Hepatocyte (in vitro differentiated cells): Measurements from ENCODE around the gene PTRHD1. TPM values are rescaled to one million over a fixed set of nuclear protein-coding genes. Genes with fewer than 3 reads are reported as not detected.

Source experiments
- DNase-seq: peaks from one replicate; pipeline ENCODE4 v3.0.0-alpha.2; 2016; ENCODE audit warnings: low spot score
- H2AFZ ChIP-seq: fragments of 200-600 bp; sonication (generic); 2 replicates; pipeline ENCODE4 v1.6.0; 2016; ENCODE audit warnings: antibody characterized with exemption, mild to moderate bottlenecking
- H3K27ac ChIP-seq: fragments of 200-600 bp; sonication (generic); 2 replicates; pipeline ENCODE4 v1.5.1; 2016; ENCODE audit warnings: mild to moderate bottlenecking
- H3K27me3 ChIP-seq: fragments of 200-600 bp; sonication (generic); 2 replicates; pipeline ENCODE4 v1.6.1; 2016
- H3K36me3 ChIP-seq: fragments of 200-600 bp; sonication (generic); replicated peaks from 2 replicates; pipeline ENCODE4 v1.5.1; 2016; ENCODE audit warnings: low read depth; ENCODE audit not compliant: insufficient read depth
- H3K4me1 ChIP-seq: fragments of 200-600 bp; sonication (generic); 2 replicates; pipeline ENCODE4 v1.5.1; 2016; ENCODE audit warnings: mild to moderate bottlenecking, moderate library complexity; ENCODE audit not compliant: insufficient read depth
- H3K4me2 ChIP-seq: fragments of 200-600 bp; sonication (generic); 2 replicates; pipeline ENCODE4 v1.6.0; 2016
- H3K4me3 ChIP-seq: fragments of 200-600 bp; sonication (generic); 2 replicates; pipeline ENCODE4 v1.5.1; 2016; ENCODE audit warnings: mild to moderate bottlenecking
- H3K79me2 ChIP-seq: fragments of 200-600 bp; sonication (generic); 2 replicates; pipeline ENCODE4 v1.6.0; 2017; ENCODE audit warnings: mild to moderate bottlenecking
- H3K9me2 ChIP-seq: fragments of 200-600 bp; sonication (generic); replicated peaks from 2 replicates; pipeline ENCODE4 v1.6.0; 2017; ENCODE audit warnings: mild to moderate bottlenecking; ENCODE audit not compliant: insufficient read depth
- H3K9me3 ChIP-seq: fragments of 200-600 bp; sonication (generic); 2 replicates; pipeline ENCODE4 v1.5.1; 2016; ENCODE audit warnings: low read depth, mild to moderate bottlenecking
- H4K20me1 ChIP-seq: fragments of 200-600 bp; sonication (generic); 2 replicates; pipeline ENCODE4 v1.6.0; 2016; ENCODE audit warnings: mild to moderate bottlenecking; ENCODE audit not compliant: insufficient read depth, poor library complexity, severe bottlenecking
- CTCF ChIP-seq: fragments of 200-600 bp; sonication (generic); IDR thresholded peaks from 2 replicates; pipeline ENCODE4 v1.5.1; 2016; ENCODE audit warnings: antibody characterized with exemption, mild to moderate bottlenecking; ENCODE audit not compliant: poor library complexity
- EZH2 ChIP-seq: fragments of 200-600 bp; sonication (generic); IDR thresholded peaks from 2 replicates; pipeline ENCODE4 v1.6.1; 2016; ENCODE audit warnings: antibody characterized with exemption, mild to moderate bottlenecking, borderline replicate concordance
- EZH2phosphoT487 ChIP-seq: fragments of 200-600 bp; sonication (generic); IDR thresholded peaks from one replicate; pipeline ENCODE4 v1.6.1; 2018; ENCODE audit warnings: antibody characterized with exemption, mild to moderate bottlenecking, low read depth, moderate library complexity; ENCODE audit not compliant: unreplicated experiment, severe bottlenecking
- WGBS: methylation state at CpG from one replicate; pipeline ENCODE4 v1.1.6; 2016; ENCODE audit warnings: low lambda C conversion rate; ENCODE audit errors: missing lambda C conversion rate; 5-methylcytosine and 5-hydroxymethylcytosine counted together
- polyA plus RNA-seq: library from polyadenylated mRNA; unstranded; fragments of >200 nt; fragmentation: Nextera tagmentation; extraction: Ambion mirVana; gene quantifications from 2 replicates; pipeline ENCODE4 v1.2.1, GENCODE V29; 2016
- total RNA-seq: library from RNA; depleted of rRNA; stranded (reverse); fragments of >200 nt; gene quantifications from 2 replicates; pipeline ENCODE4 v1.2.3, GENCODE V29; 2014

The PTRHD1 gene
- total and polyA plus RNA-seq, 2 experiments from 2014 or later = 47.8 to 61.1 TPM

- Histone ChIP-seq H3K36me3 (peaks cover 6% of the 10 kb centered on the region), H3K27ac (no peak overlapping the region)
- WGBS = 90% methylated on average over 7 of the region's 7 CpGs
These were observed 24.6 kb downstream of the PTRHD1 start for GRCh38 chr2:24768601-24769000.

GRCh38 chr2:24768013-24768412 lies 25.2 kb downstream of the PTRHD1 start:
- 87% methylated on average over 5 of the region's 5 CpGs for WGBS
- TF ChIP-seq EZH2 (no peak), CTCF (no peak), EZH2phosphoT487 (no peak)
- H3K27ac ChIP-seq = no peak overlapping the region

More at GRCh38 chr2:24768601-24769000, 24.6 kb downstream of the PTRHD1 start:
- Histone ChIP-seq H3K4me3 (no peak overlapping the region), H3K9me3 (no peaks in the 10 kb centered on the region), H3K79me2 (no peaks in the 10 kb centered on the region), H3K4me1 (no peaks in the 10 kb centered on the region), H2AFZ (no peak overlapping the region), H3K27me3 (no peaks in the 10 kb centered on the region), H4K20me1 (no peaks in the 10 kb centered on the region), H3K4me2 (no peak overlapping the region), H3K9me2 (no peaks in the 10 kb centered on the region)
- DNase-seq = no peak
- TF ChIP-seq EZH2 (no peak), CTCF (no peak), EZH2phosphoT487 (no peak)

GRCh38 chr2:24766609-24767008 lies 26.6 kb downstream of the PTRHD1 start:
- WGBS = 68% methylated on average over 6 of the region's 6 CpGs
- Histone ChIP-seq H3K27ac (no peak overlapping the region), H3K9me2 (no peaks in the 10 kb centered on the region), H3K27me3 (no peaks in the 10 kb centered on the region), H3K4me3 (no peak overlapping the region), H2AFZ (no peak overlapping the region), H4K20me1 (no peaks in the 10 kb centered on the region), H3K4me2 (no peak overlapping the region), H3K79me2 (no peaks in the 10 kb centered on the region), H3K36me3 (peaks cover 6% of the 10 kb centered on the region), H3K9me3 (no peaks in the 10 kb centered on the region), H3K4me1 (no peaks in the 10 kb centered on the region)
- TF ChIP-seq EZH2phosphoT487 (no peak), CTCF (no peak), EZH2 (no peak)
- DNase-seq = no peak

More at GRCh38 chr2:24768013-24768412, 25.2 kb downstream of the PTRHD1 start:
- Histone ChIP-seq H3K9me3 (no peaks in the 10 kb centered on the region), H3K9me2 (no peaks in the 10 kb centered on the region), H3K36me3 (peaks cover 6% of the 10 kb centered on the region), H2AFZ (no peak overlapping the region), H3K4me2 (no peak overlapping the region), H3K79me2 (no peaks in the 10 kb centered on the region), H3K4me1 (no peaks in the 10 kb centered on the region), H4K20me1 (no peaks in the 10 kb centered on the region), H3K4me3 (no peak overlapping the region), H3K27me3 (no peaks in the 10 kb centered on the region)
- DNase-seq = no peak

GRCh38 chr2:24763843-24764242 lies 29.3 kb downstream of the PTRHD1 start:
- Histone ChIP-seq H3K4me3 (no peak overlapping the region), H3K36me3 (peaks cover 6% of the 10 kb centered on the region), H3K27ac (no peak overlapping the region), H3K27me3 (no peaks in the 10 kb centered on the region), H2AFZ (no peak overlapping the region), H3K9me2 (no peaks in the 10 kb centered on the region), H3K4me2 (no peak overlapping the region), H3K79me2 (no peaks in the 10 kb centered on the region), H3K9me3 (no peaks in the 10 kb centered on the region), H3K4me1 (no peaks in the 10 kb centered on the region), H4K20me1 (no peaks in the 10 kb centered on the region)
- no peak for DNase-seq
- no peak for TF ChIP-seq CTCF
- no peak for TF ChIP-seq EZH2
- TF ChIP-seq EZH2phosphoT487 = no peak
- 98% methylated on average over 4 of the region's 4 CpGs for WGBS
